H1 (cell line): ENCODE measurements around the gene HBEGF. TPM values are rescaled to one million over a fixed set of nuclear protein-coding genes. Genes with fewer than 3 reads are reported as not detected.

ENCODE experiments used
- CTCF ChIA-PET: fragments of 300-600 bp; sonication (Branson Sonifier 250); formaldehyde crosslinking; loops from one replicate; lab custom pipeline; 2021; ENCODE audit not compliant: partially characterized antibody; lab: Charles Lee
- POLR2A ChIA-PET: fragments of 300-600 bp; sonication (Branson Sonifier 250); formaldehyde crosslinking; loops from one replicate; lab custom pipeline; 2021; ENCODE audit warnings: inconsistent platforms; ENCODE audit not compliant: partially characterized antibody; lab: Charles Lee
- DNase-seq, 2 experiments: peaks; one replicate each; pipeline versions ENCODE4 v3.0.0 to v3.0.0-alpha.2; 2010 to 2022; ENCODE audit warnings: low spot score in 2 of 2, low read depth in 1 of 2, mixed read lengths in 1 of 2
- FAIRE-seq: peaks from 2 replicates; lab custom pipeline; 2011; peaks lifted over from hg19 to GRCh38; lab: Jason Lieb, UNC
- H2AFZ ChIP-seq: 2 replicates; pipeline ENCODE4 v1.8.1; 2012; ENCODE audit warnings: low read length, inconsistent platforms
- H2AK5ac ChIP-seq: 2 replicates; pipeline ENCODE4 v1.6.1; 2013; ENCODE audit warnings: low read depth, low read length
- H2BK120ac ChIP-seq: replicated peaks from 2 replicates; pipeline ENCODE3; 2013; ENCODE audit warnings: low read depth, low read length, inconsistent platforms
- H2BK12ac ChIP-seq: 2 replicates; pipeline ENCODE4 v1.6.1; 2013; ENCODE audit warnings: low read depth, low read length
- H2BK15ac ChIP-seq: 2 replicates; pipeline ENCODE4 v1.6.1; 2013; ENCODE audit warnings: low read length
- H2BK20ac ChIP-seq: 2 replicates; pipeline ENCODE4 v1.6.1; 2013; ENCODE audit warnings: low read length
- H2BK5ac ChIP-seq: 2 replicates; pipeline ENCODE4 v1.6.1; 2013; ENCODE audit warnings: low read depth, low read length
- H3K14ac ChIP-seq: 2 replicates; pipeline ENCODE4 v1.6.1; 2013; ENCODE audit warnings: inconsistent platforms; ENCODE audit not compliant: insufficient read length
- H3K18ac ChIP-seq: 2 replicates; pipeline ENCODE4 v1.6.1; 2013; ENCODE audit warnings: low read length; ENCODE audit errors: extremely low read depth
- H3K23ac ChIP-seq: 2 replicates; pipeline ENCODE4 v1.6.1; 2013; ENCODE audit warnings: inconsistent platforms; ENCODE audit not compliant: insufficient read length
- H3K23me2 ChIP-seq: 2 replicates; pipeline ENCODE4 v1.6.1; 2013; ENCODE audit warnings: low read depth, low read length
- H3K27ac ChIP-seq: 2 replicates; pipeline ENCODE4 v1.6.1; 2011; ENCODE audit warnings: low read depth, low read length, inconsistent platforms
- H3K27me3 ChIP-seq, 4 experiments: replicated peaks in 1 of 4; 1 replicate in 1 of 4; 2 replicates in 3 of 4; pipeline versions ENCODE4 v1.6.1 to v1.8.1; 2011 to 2013; ENCODE audit warnings: low read length in 3 of 4, mild to moderate bottlenecking in 3 of 4, inconsistent platforms in 2 of 4, mixed read lengths in 2 of 4, moderate library complexity in 1 of 4; ENCODE audit not compliant: control insufficient read depth in 3 of 4, insufficient read depth in 3 of 4; ENCODE audit errors: extremely low read depth in 1 of 4
- H3K36me3 ChIP-seq, 4 experiments: 2 replicates each; pipeline versions ENCODE4 v1.6.1 to v1.8.1; 2011 to 2013; ENCODE audit warnings: mild to moderate bottlenecking in 4 of 4, low read length in 3 of 4, moderate library complexity in 2 of 4, control low read depth in 1 of 4, inconsistent platforms in 1 of 4; ENCODE audit not compliant: insufficient read depth in 4 of 4, control insufficient read depth in 2 of 4
- H3K4ac ChIP-seq: replicated peaks from 2 replicates; pipeline ENCODE3; 2013; ENCODE audit warnings: low read length, low read depth, mixed read lengths, inconsistent platforms; ENCODE audit not compliant: insufficient read length
- H3K4me1 ChIP-seq, 4 experiments: replicated peaks in 1 of 4; 1 replicate in 1 of 4; 2 replicates in 3 of 4; pipeline versions ENCODE4 v1.6.1 to v1.8.1; 2011 to 2013; ENCODE audit warnings: low read length in 3 of 4, inconsistent platforms in 2 of 4, mixed read lengths in 1 of 4; ENCODE audit not compliant: insufficient read depth in 4 of 4, control insufficient read depth in 3 of 4
- H3K4me2 ChIP-seq, 2 experiments: 2 replicates each; pipeline versions ENCODE4 v1.6.1 to v1.8.1; 2011 to 2013; ENCODE audit warnings: low read depth in 2 of 2, low read length in 2 of 2, control low read depth in 1 of 2, inconsistent platforms in 1 of 2, mild to moderate bottlenecking in 1 of 2; ENCODE audit not compliant: insufficient read depth in 1 of 2
- H3K4me3 ChIP-seq, 4 experiments: fragments of 200-600, 300-600 bp in 1 of 4; sonication (generic), shearing (Covaris generic), sonication (Bioruptor Twin) in 1 of 4; 2 replicates each; pipeline versions ENCODE4 v1.5.1 to v1.8.1; 2011 to 2016; ENCODE audit warnings: low read length in 4 of 4, low read depth in 3 of 4, control low read depth in 2 of 4, inconsistent platforms in 2 of 4, mild to moderate bottlenecking in 2 of 4, mixed read lengths in 1 of 4, moderate library complexity in 1 of 4; ENCODE audit not compliant: insufficient read depth in 2 of 4; ENCODE audit errors: extremely low read depth in 1 of 4
- H3K56ac ChIP-seq: replicated peaks from 2 replicates; pipeline ENCODE3; 2013; ENCODE audit warnings: low read depth, mild to moderate bottlenecking, mixed read lengths, low read length, inconsistent platforms; ENCODE audit not compliant: insufficient read length
- H3K79me1 ChIP-seq: 2 replicates; pipeline ENCODE4 v1.6.1; 2013; ENCODE audit warnings: low read depth, low read length, control low read depth
- H3K79me2 ChIP-seq, 2 experiments: 2 replicates each; pipeline versions ENCODE4 v1.6.1 to v1.8.1; 2012 to 2013; ENCODE audit warnings: low read length in 2 of 2, mild to moderate bottlenecking in 2 of 2, inconsistent platforms in 1 of 2; ENCODE audit not compliant: insufficient read depth in 2 of 2, control insufficient read depth in 1 of 2
- H3K9ac ChIP-seq, 4 experiments: replicated peaks in 1 of 4; 1 replicate in 1 of 4; 2 replicates in 3 of 4; pipeline versions ENCODE4 v1.6.1 to v1.8.1; 2011 to 2013; ENCODE audit warnings: low read depth in 3 of 4, low read length in 3 of 4, control low read depth in 2 of 4, mild to moderate bottlenecking in 2 of 4, moderate library complexity in 2 of 4, inconsistent platforms in 1 of 4; ENCODE audit errors: extremely low read depth in 1 of 4
- H3K9me3 ChIP-seq, 2 experiments: 2 replicates each; pipeline versions ENCODE4 v1.6.1 to v1.8.1; 2012 to 2013; ENCODE audit warnings: mild to moderate bottlenecking in 2 of 2, moderate library complexity in 2 of 2, control low read depth in 1 of 2, inconsistent platforms in 1 of 2, low read depth in 1 of 2, low read length in 1 of 2, mixed read lengths in 1 of 2; ENCODE audit not compliant: insufficient read depth in 2 of 2
- H4K20me1 ChIP-seq, 2 experiments: replicated peaks in 1 of 2; 2 replicates each; pipeline versions ENCODE3 to v1.8.1; 2011 to 2013; ENCODE audit warnings: inconsistent platforms in 2 of 2, low read length in 2 of 2, mild to moderate bottlenecking in 1 of 2; ENCODE audit not compliant: insufficient read depth in 2 of 2, control insufficient read depth in 1 of 2
- H4K5ac ChIP-seq: 2 replicates; pipeline ENCODE4 v1.6.1; 2013; ENCODE audit warnings: low read length, low read depth, mixed read lengths, inconsistent platforms; ENCODE audit not compliant: insufficient read length
- H4K8ac ChIP-seq: 2 replicates; pipeline ENCODE4 v1.8.0; 2013; ENCODE audit warnings: mild to moderate bottlenecking, moderate library complexity, low read length, inconsistent platforms; ENCODE audit not compliant: insufficient read depth; ENCODE audit errors: extremely low read depth
- H4K91ac ChIP-seq: replicated peaks from 2 replicates; pipeline ENCODE3; 2013; ENCODE audit warnings: low read length, mixed read lengths, inconsistent platforms; ENCODE audit not compliant: insufficient read length
- ASH2L ChIP-seq: fragments of 200-600, 300-600 bp; sonication (generic); IDR thresholded peaks from one replicate; pipeline ENCODE4 v1.7.1; 2017; ENCODE audit warnings: low read length
- CEBPB ChIP-seq: IDR thresholded peaks from 2 replicates; pipeline ENCODE4 v1.6.1; 2012; ENCODE audit warnings: low read depth, low read length
- CTBP2 ChIP-seq: IDR thresholded peaks from 2 replicates; pipeline ENCODE4 v1.7.0; 2011; ENCODE audit warnings: borderline replicate concordance, mild to moderate bottlenecking, moderate library complexity, mixed read lengths, low read length; ENCODE audit not compliant: insufficient read depth, insufficient read length
- WGBS, 2 experiments: shearing (Covaris generic) in 1 of 2; methylation state at CpG; one replicate each; pipeline versions ENCODE4 v1.1.6 to v1.1.7; 2013 to 2015; ENCODE audit warnings: low lambda C conversion rate in 2 of 2, mixed read lengths in 2 of 2, inconsistent platforms in 1 of 2, low coverage in 1 of 2, missing lambda C conversion rate in 1 of 2; ENCODE audit not compliant: insufficient replicate concordance in 2 of 2, insufficient coverage in 1 of 2, insufficient read length in 1 of 2; ENCODE audit errors: extremely low coverage in 1 of 2, missing lambda C conversion rate in 1 of 2; 5-methylcytosine and 5-hydroxymethylcytosine counted together
- polyA plus RNA-seq, 7 experiments: library from polyadenylated mRNA; depleted of rRNA in 3 of 7; stranded (reverse) in 5 of 7; unstranded in 2 of 7; fragments of >200 nt in 5 of 7; fragments of 200-250 nt in 2 of 7; gene quantifications; 1 replicate in 5 of 7; 2 replicates in 1 of 7; 4 replicates in 1 of 7; pipeline versions ENCODE4 v1.2.1 to v1.2.3, GENCODE V29; 2011 to 2013; ENCODE audit warnings: missing spikeins in 2 of 7, mixed read lengths in 2 of 7
- total RNA-seq: library from RNA; stranded (reverse); fragmentation: NEBNext Ultra II Directional; extraction: Animal tissue kit (Norgen Biotek cat#: 25700); gene quantifications from 2 replicates; pipeline ENCODE4 v1.2.1, GENCODE V29; 2021

HBEGF gene
- total and polyA plus RNA-seq, 2 of the 8 experiments (the other 6 are each of a cell fraction or from before 2014, with no cell fraction given): 2.4 to 2.5 TPM

GRCh38 chr5:140338336-140338735, 8.1 kb downstream of the HBEGF start:
- Histone ChIP-seq H3K23ac (no peak overlapping the region), H2BK20ac (no peak overlapping the region), H2AFZ (no peak overlapping the region), H4K5ac (no peak overlapping the region), H4K8ac (no peak overlapping the region), H3K4me1 (no peaks in the 10 kb centered on the region), H3K9me3 (no peaks in the 10 kb centered on the region), H2BK120ac (no peak overlapping the region), H2AK5ac (no peak overlapping the region), H4K91ac (no peak overlapping the region), H3K9ac (no peak overlapping the region), H3K36me3 (peaks cover 0 to 4% (median 1%) of the 10 kb centered on the region in 4 experiments; a peak in 2 of 8 replicates), H3K14ac (no peak overlapping the region), H3K4me3 (no peak overlapping the region), H3K79me2 (no peaks in the 10 kb centered on the region), H4K20me1 (no peaks in the 10 kb centered on the region), H3K23me2 (no peaks in the 10 kb centered on the region), H3K27ac (no peak overlapping the region), H3K79me1 (no peaks in the 10 kb centered on the region; the same call in 1 of the 2 replicates), H2BK5ac (no peak overlapping the region), H3K18ac (no peak overlapping the region), H3K27me3 (no peaks in the 10 kb centered on the region), H3K56ac (no peak overlapping the region), H2BK12ac (no peak overlapping the region), H3K4me2 (no peak overlapping the region), H2BK15ac (no peak overlapping the region), H3K4ac (no peak overlapping the region)
- WGBS, 2 experiments: 78% methylated on average over 3 of the region's 3 CpGs; no CpG with 5 or more reads in 1 of the 2 experiments
- DNase-seq (no peak), FAIRE-seq (no peak)
- POLR2A ChIA-PET: interaction anchor here (3.5 kb wide), 1 partner anchor 8 kb away, joined by 22 read pairs; the partner anchor contains the start of gene HBEGF
- CTCF ChIA-PET: interaction anchor here (1.4 to 4.0 kb wide), 5 partner anchors 7 to 97 kb away, joined by 3 to 29 read pairs (median 21); partner anchors contain the start of gene HBEGF
- no peak for TF ChIP-seq CEBPB
- TF ChIP-seq CTBP2: no peak
- no peak for TF ChIP-seq ASH2L
